HepG2 (cell line): Measurements from ENCODE around the gene ANO3. TPM values are rescaled to one million over a fixed set of nuclear protein-coding genes. Genes with fewer than 3 reads are reported as not detected.

Source experiments
- ATAC-seq: fragments of 200-7000 bp; cut with Tn5 transposase; 3 replicates; pipeline ENCODE4 v1.9.1; 2020; ENCODE audit warnings: mild to moderate bottlenecking, moderate library complexity
- BruUV-seq: library from RNA; stranded (reverse); fragments of 400-500 nt; replicated peaks from 2 replicates; lab custom pipeline; 2021; lab: Mats Ljungman, UMichigan
- CTCF ChIA-PET: fragments of 300-600 bp; formaldehyde crosslinking; extraction: SDS; loops from one replicate; lab custom pipeline; 2021; ENCODE audit warnings: low total read pairs, inconsistent platforms, low intra/inter-chr PET ratio; lab: Yijun Ruan, JAX
- POLR2A ChIA-PET: fragments of 350-600 bp; sonication (Branson Sonifier 250); formaldehyde crosslinking; loops from one replicate; lab custom pipeline; 2020; ENCODE audit warnings: antibody characterized with exemption, inconsistent platforms; lab: Yijun Ruan, JAX
- DNase-seq: peaks from one replicate; pipeline ENCODE4 v3.0.0-alpha.2; 2015; ENCODE audit warnings: low spot score
- FAIRE-seq: peaks from 3 replicates; lab custom pipeline; 2011; peaks lifted over from hg19 to GRCh38; lab: Jason Lieb, UNC
- H2AFZ ChIP-seq: one replicate; pipeline ENCODE4 v1.6.1; 2011; ENCODE audit warnings: low read length, inconsistent platforms
- H3K27ac ChIP-seq: fragments of 300-600 bp; 3 replicates; pipeline ENCODE4 v1.8.0; 2011; ENCODE audit warnings: mixed run types, mild to moderate bottlenecking, mixed read lengths, low read length, inconsistent platforms; ENCODE audit not compliant: insufficient read depth; ENCODE audit errors: extremely low read length
- H3K27me3 ChIP-seq, 2 experiments: fragments of 200-600 bp in 1 of 2; 2 replicates in 1 of 2; 3 replicates in 1 of 2; pipeline versions ENCODE4 v1.6.0 to v1.8.0; 2011; ENCODE audit warnings: low read length in 2 of 2, mild to moderate bottlenecking in 2 of 2, moderate library complexity in 2 of 2, inconsistent platforms in 1 of 2; ENCODE audit not compliant: insufficient read depth in 2 of 2, control insufficient read depth in 1 of 2
- H3K36me3 ChIP-seq, 2 experiments: fragments of 200-600 bp in 1 of 2; replicated peaks in 1 of 2; 2 replicates in 1 of 2; 3 replicates in 1 of 2; pipeline versions ENCODE4 v1.5.1 to v1.8.0; 2011; ENCODE audit warnings: low read length in 2 of 2, inconsistent platforms in 1 of 2; ENCODE audit not compliant: insufficient read depth in 2 of 2, control insufficient read depth in 1 of 2
- H3K4me1 ChIP-seq: 2 replicates; pipeline ENCODE4 v1.5.1; 2012; ENCODE audit warnings: low read length, inconsistent platforms; ENCODE audit not compliant: insufficient read depth
- H3K4me2 ChIP-seq: 2 replicates; pipeline ENCODE4 v1.6.0; 2011; ENCODE audit warnings: low read depth, low read length, inconsistent platforms
- H3K4me3 ChIP-seq, 3 experiments: fragments of 200-600 bp in 1 of 3; sonication (generic), shearing (Covaris generic) in 1 of 3; replicated peaks in 1 of 3; 2 replicates each; pipeline ENCODE4 v1.5.1; 2011 to 2016; ENCODE audit warnings: low read length in 3 of 3, inconsistent platforms in 2 of 3, low read depth in 2 of 3, mild to moderate bottlenecking in 2 of 3, control low read depth in 1 of 3, mixed read lengths in 1 of 3; ENCODE audit not compliant: insufficient read depth in 1 of 3
- H3K79me2 ChIP-seq: one replicate; pipeline ENCODE4 v1.6.1; 2011; ENCODE audit warnings: low read length, inconsistent platforms; ENCODE audit not compliant: insufficient read depth
- H3K9ac ChIP-seq: 2 replicates; pipeline ENCODE4 v1.6.0; 2011; ENCODE audit warnings: mild to moderate bottlenecking, low read depth, low read length, inconsistent platforms; ENCODE audit not compliant: insufficient read depth
- H3K9me3 ChIP-seq: 2 replicates; pipeline ENCODE4 v1.5.1; 2012; ENCODE audit warnings: mild to moderate bottlenecking, low read length
- H4K20me1 ChIP-seq: 2 replicates; pipeline ENCODE4 v1.6.0; 2011; ENCODE audit warnings: inconsistent platforms, mild to moderate bottlenecking, low read length, moderate library complexity; ENCODE audit not compliant: insufficient read depth
- GABPA ChIP-seq, 2 experiments: IDR thresholded peaks; 2 replicates each; pipeline ENCODE4 v1.6.1; 2011 to 2016; ENCODE audit warnings: low read depth in 2 of 2, low read length in 1 of 2, missing biosample characterization in 1 of 2, missing genetic modification characterization in 1 of 2
- NFE2 ChIP-seq: sonication (generic); formaldehyde crosslinking; IDR thresholded peaks from 2 replicates; pipeline ENCODE4 v1.4.0; 2020; ENCODE audit warnings: missing genetic modification reagents
- SMARCE1 ChIP-seq: fragments of 450-650 bp; IDR thresholded peaks from 2 replicates; pipeline ENCODE4 v1.6.1; 2017; ENCODE audit warnings: borderline replicate concordance
- ZNF253 ChIP-seq: sonication (generic); formaldehyde crosslinking; IDR thresholded peaks from 2 replicates; pipeline ENCODE4 v1.8.0; 2022; ENCODE audit warnings: mild to moderate bottlenecking, missing genetic modification reagents, borderline replicate concordance
- ZNF468 ChIP-seq: sonication (generic); formaldehyde crosslinking; IDR thresholded peaks from 2 replicates; pipeline ENCODE4 v1.8.0; 2022; ENCODE audit warnings: mild to moderate bottlenecking, moderate library complexity, missing genetic modification reagents
- WGBS: methylation state at CpG from one replicate; pipeline ENCODE4 v1.1.6; 2017; ENCODE audit warnings: low lambda C conversion rate; 5-methylcytosine and 5-hydroxymethylcytosine counted together
- in situ Hi-C: cut with HindIII; loops from 2 replicates; pipeline ENCODE4 v1.10.0; 2017; ENCODE audit warnings: low pct_unique_long_range_greater_than_20kb; ENCODE audit not compliant: extremely low pct_ligation_motif_present
- intact Hi-C: fragments of 100-400 bp; cut with micrococcal nuclease; formaldehyde crosslinking; loops from one replicate; pipeline ENCODE4 v1.10.0; 2022; ENCODE audit not compliant: unreplicated experiment
- polyA plus RNA-seq, 8 experiments: library from polyadenylated mRNA; depleted of rRNA in 3 of 8; stranded (reverse) in 7 of 8; unstranded in 1 of 8; fragments of >200 nt; fragmentation: Illumina TruSeq in 4 of 8; extraction: Trizol in 4 of 8; gene quantifications; 2 replicates each; pipeline versions ENCODE4 v1.2.1 to v1.2.3, GENCODE V29; 2011 to 2016; ENCODE audit warnings: low read depth in 4 of 8, missing spikeins in 1 of 8, mixed read lengths in 1 of 8; ENCODE audit not compliant: insufficient read depth in 1 of 8
- total RNA-seq, 5 experiments: library from RNA; depleted of rRNA; stranded (reverse); fragments of >200 nt; fragmentation: Illumina TruSeq; extraction: Trizol; gene quantifications; 2 replicates each; pipeline ENCODE4 v1.2.3, GENCODE V29; 2016; ENCODE audit warnings: low read depth in 1 of 5
- TF ChIP-seq, protein P1 (sequence below): sonication (generic); formaldehyde crosslinking; IDR thresholded peaks from 2 replicates; pipeline ENCODE4 v1.4.0; 2020; ENCODE audit warnings: mild to moderate bottlenecking, missing genetic modification reagents
- TF ChIP-seq, protein P2 (sequence below): sonication (generic); formaldehyde crosslinking; IDR thresholded peaks from 2 replicates; pipeline ENCODE4 v1.5.0; 2020; ENCODE audit warnings: missing genetic modification reagents, mild to moderate bottlenecking, borderline replicate concordance

ANO3 gene
- total and polyA plus RNA-seq, 2 of the 13 experiments (the other 11 are each of a cell fraction or from before 2014, with no cell fraction given) = 0.17 to 0.44 TPM

DNA sequence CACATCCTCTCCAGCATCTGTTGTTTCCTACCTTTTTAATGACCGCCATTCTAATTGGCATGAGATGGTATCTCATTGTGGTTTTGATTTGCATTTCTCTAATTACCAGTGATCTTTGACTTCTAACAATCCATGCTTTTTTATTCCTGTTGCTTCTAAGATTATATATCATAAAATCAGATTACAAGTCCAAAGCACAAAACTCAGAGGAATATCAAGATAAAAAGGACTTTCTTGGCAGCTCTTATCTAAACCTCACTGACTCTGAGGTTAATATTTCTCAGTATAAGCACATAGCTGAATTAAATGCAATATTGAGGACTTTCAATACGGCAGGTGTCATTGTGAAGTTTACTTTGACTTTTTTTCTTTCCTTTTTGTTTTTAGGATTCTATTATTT, 378.6 kb downstream of the ANO3 start:
- H3K79me2 ChIP-seq = no peaks in the 10 kb centered on the region
- POLR2A ChIA-PET = no interaction called here

More for the DNA sequence above, 378.6 kb downstream of the ANO3 start:
- FAIRE-seq = no peak
- intact Hi-C loops = no loop called here
- Histone ChIP-seq H4K20me1 (no peaks in the 10 kb centered on the region), H2AFZ (no peak overlapping the region), H3K27ac (no peak overlapping the region), H3K9ac (no peak overlapping the region), H3K4me2 (no peak overlapping the region), H3K36me3 (no peaks in the 10 kb centered on the region), H3K9me3 (no peaks in the 10 kb centered on the region)
- CTCF ChIA-PET = no interaction called here
- WGBS = 28% methylated on average over 2 of the region's 2 CpGs
- TF ChIP-seq ZNF253 (no peak), ZNF468 (CRISPR knock-in tag) (no peak), GABPA (IDR thresholded peaks at IDR 0.05; ENCODE audit: low read depth, low read length) (no peak), GABPA (CRISPR knock-in tag; IDR thresholded peaks at IDR 0.05; ENCODE audit: low read depth) (no peak), SMARCE1 (no peak), NFE2 (CRISPR knock-in tag) (no peak)
- TF ChIP-seq, protein P1, sequence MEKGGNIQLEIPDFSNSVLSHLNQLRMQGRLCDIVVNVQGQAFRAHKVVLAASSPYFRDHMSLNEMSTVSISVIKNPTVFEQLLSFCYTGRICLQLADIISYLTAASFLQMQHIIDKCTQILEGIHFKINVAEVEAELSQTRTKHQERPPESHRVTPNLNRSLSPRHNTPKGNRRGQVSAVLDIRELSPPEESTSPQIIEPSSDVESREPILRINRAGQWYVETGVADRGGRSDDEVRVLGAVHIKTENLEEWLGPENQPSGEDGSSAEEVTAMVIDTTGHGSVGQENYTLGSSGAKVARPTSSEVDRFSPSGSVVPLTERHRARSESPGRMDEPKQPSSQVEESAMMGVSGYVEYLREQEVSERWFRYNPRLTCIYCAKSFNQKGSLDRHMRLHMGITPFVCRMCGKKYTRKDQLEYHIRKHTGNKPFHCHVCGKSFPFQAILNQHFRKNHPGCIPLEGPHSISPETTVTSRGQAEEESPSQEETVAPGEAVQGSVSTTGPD = no peak
- TF ChIP-seq, protein P2, sequence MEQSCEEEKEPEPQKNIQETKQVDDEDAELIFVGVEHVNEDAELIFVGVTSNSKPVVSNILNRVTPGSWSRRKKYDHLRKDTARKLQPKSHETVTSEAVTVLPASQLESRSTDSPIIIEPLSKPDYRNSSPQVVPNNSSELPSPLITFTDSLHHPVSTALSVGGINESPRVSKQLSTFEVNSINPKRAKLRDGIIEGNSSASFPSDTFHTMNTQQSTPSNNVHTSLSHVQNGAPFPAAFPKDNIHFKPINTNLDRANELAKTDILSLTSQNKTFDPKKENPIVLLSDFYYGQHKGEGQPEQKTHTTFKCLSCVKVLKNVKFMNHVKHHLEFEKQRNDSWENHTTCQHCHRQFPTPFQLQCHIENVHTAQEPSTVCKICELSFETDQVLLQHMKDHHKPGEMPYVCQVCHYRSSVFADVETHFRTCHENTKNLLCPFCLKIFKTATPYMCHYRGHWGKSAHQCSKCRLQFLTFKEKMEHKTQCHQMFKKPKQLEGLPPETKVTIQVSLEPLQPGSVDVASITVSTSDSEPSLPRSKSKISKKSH (CRISPR knock-in tag) = no peak
- TF ChIP-seq, all 625 proteins: peak for 0
- H3K27me3 ChIP-seq = no peaks in the 10 kb centered on the region
- no peak for DNase-seq
- no peaks in the 10 kb centered on the region for H3K4me1 ChIP-seq
- ATAC-seq = no peak
- in situ Hi-C loops = no loop called here
- no TSS peak for BruUV-seq
- no peak overlapping the region for H3K4me3 ChIP-seq
